Activated CD8-positive, alpha-beta T cell treated with anti-CD3 and anti-CD28 coated beads for 36 hours (primary cell): Measurements from ENCODE around the gene SLC27A1. TPM values are rescaled to one million over a fixed set of nuclear protein-coding genes. Genes with fewer than 3 reads are reported as not detected.

ENCODE experiments used
- ATAC-seq: fragments of 200-7000 bp; cut with Tn5 transposase; one replicate; pipeline ENCODE4 v1.10.0; 2021; ENCODE audit warnings: mild to moderate bottlenecking, moderate library complexity
- CTCF ChIA-PET: fragments of 350-600 bp; sonication (Branson Sonifier 250); formaldehyde crosslinking; loops from one replicate; lab custom pipeline; 2021; ENCODE audit warnings: antibody characterized with exemption; lab: Charles Lee
- POLR2A ChIA-PET: fragments of 350-600 bp; sonication (Branson Sonifier 250); formaldehyde crosslinking; loops from one replicate; lab custom pipeline; 2021; ENCODE audit warnings: antibody characterized with exemption; lab: Charles Lee
- DNase-seq: peaks from one replicate; pipeline ENCODE4 v3.0.0-alpha.2; 2020
- H3K27ac Mint-ChIP-seq: one replicate; pipeline ENCODE4 v1.8.0; 2021; ENCODE audit warnings: mild to moderate bottlenecking, mixed read lengths
- H3K27me3 Mint-ChIP-seq: one replicate; pipeline ENCODE4 v1.8.0; 2021; ENCODE audit warnings: mixed read lengths
- H3K36me3 Mint-ChIP-seq: one replicate; pipeline ENCODE4 v1.8.0; 2021; ENCODE audit warnings: low read depth, mixed read lengths
- H3K4me1 Mint-ChIP-seq: one replicate; pipeline ENCODE4 v1.8.0; 2021; ENCODE audit warnings: low read depth, mixed read lengths
- H3K4me3 Mint-ChIP-seq: one replicate; pipeline ENCODE4 v1.8.0; 2021; ENCODE audit warnings: mild to moderate bottlenecking, moderate library complexity, mixed read lengths
- H3K9me3 Mint-ChIP-seq: one replicate; pipeline ENCODE4 v1.8.0; 2021; ENCODE audit warnings: mixed read lengths
- intact Hi-C: fragments of 100-400 bp; cut with micrococcal nuclease; formaldehyde crosslinking; loops from one replicate; pipeline ENCODE4 v1.10.0; 2022
- total RNA-seq, 2 experiments: library from RNA; stranded (reverse); gene quantifications; one replicate each; pipeline ENCODE4 v1.2.3, GENCODE V29; 2021
- TF ChIP-seq, protein P1 (sequence below): fragments of 200-600 bp; IDR thresholded peaks from one replicate; pipeline ENCODE4 v1.8.0; 2022; ENCODE audit warnings: antibody characterized with exemption, mild to moderate bottlenecking

Gene SLC27A1
- total RNA-seq, 2 experiments from 2014 or later = 3.5 to 3.6 TPM

DNA sequence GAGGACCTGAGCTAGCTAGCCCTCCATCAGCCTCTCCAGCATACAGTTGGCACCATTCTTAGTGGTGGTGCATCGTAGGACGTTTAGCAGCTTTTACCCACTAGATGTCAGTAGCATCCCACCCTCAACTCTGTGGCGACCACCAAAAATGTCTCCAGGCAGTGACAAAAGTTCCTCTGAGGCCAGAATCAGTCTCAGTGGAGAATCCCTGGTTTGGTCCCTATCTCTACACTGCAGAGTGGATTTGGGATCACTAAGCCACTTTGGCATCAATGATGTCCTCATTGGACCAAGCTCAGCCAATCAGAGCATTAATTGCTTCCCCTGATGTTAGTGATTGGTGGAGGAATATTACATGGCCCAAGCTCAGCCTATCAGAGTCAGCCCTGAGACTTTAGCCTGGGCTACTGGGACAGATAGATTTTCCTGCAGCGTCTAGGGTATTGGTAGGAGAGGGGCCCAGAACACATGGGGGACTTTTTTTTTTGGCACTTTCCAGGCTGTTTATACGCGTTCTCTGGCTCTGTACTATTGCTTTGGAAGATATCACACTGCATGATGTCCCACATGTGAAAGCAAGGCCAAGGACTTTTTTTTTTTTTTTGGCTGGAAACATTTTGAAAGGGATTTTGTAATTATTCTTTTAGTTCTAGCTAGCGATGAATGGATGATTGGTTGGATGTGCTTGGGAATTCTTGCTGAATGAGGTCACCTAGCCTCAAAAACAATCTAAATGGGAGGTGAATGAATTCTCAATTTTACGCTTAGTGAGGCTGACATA lies 28.9 kb upstream of the SLC27A1 start:
- POLR2A ChIA-PET = no interaction called here
- ATAC-seq (peak; percentile 93), DNase-seq (peak; percentile 57)
- Mint-ChIP-seq H3K4me3 (no peak overlapping the region), H3K27me3 (no peaks in the 10 kb centered on the region), H3K27ac (no peak overlapping the region), H3K9me3 (peaks cover 3% of the 10 kb centered on the region), H3K36me3 (no peaks in the 10 kb centered on the region), H3K4me1 (no peaks in the 10 kb centered on the region)
- TF ChIP-seq, protein P1, sequence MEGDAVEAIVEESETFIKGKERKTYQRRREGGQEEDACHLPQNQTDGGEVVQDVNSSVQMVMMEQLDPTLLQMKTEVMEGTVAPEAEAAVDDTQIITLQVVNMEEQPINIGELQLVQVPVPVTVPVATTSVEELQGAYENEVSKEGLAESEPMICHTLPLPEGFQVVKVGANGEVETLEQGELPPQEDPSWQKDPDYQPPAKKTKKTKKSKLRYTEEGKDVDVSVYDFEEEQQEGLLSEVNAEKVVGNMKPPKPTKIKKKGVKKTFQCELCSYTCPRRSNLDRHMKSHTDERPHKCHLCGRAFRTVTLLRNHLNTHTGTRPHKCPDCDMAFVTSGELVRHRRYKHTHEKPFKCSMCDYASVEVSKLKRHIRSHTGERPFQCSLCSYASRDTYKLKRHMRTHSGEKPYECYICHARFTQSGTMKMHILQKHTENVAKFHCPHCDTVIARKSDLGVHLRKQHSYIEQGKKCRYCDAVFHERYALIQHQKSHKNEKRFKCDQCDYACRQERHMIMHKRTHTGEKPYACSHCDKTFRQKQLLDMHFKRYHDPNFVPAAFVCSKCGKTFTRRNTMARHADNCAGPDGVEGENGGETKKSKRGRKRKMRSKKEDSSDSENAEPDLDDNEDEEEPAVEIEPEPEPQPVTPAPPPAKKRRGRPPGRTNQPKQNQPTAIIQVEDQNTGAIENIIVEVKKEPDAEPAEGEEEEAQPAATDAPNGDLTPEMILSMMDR = peak; percentile 71
- intact Hi-C loops = no loop called here
- CTCF ChIA-PET = interaction anchor here (0.7 to 2.7 kb wide), 26 partner anchors 8 to 414 kb away, joined by 3 to 24 read pairs (median 4); partner anchors contain the start of genes CCDC194 and MVB12A

DNA sequence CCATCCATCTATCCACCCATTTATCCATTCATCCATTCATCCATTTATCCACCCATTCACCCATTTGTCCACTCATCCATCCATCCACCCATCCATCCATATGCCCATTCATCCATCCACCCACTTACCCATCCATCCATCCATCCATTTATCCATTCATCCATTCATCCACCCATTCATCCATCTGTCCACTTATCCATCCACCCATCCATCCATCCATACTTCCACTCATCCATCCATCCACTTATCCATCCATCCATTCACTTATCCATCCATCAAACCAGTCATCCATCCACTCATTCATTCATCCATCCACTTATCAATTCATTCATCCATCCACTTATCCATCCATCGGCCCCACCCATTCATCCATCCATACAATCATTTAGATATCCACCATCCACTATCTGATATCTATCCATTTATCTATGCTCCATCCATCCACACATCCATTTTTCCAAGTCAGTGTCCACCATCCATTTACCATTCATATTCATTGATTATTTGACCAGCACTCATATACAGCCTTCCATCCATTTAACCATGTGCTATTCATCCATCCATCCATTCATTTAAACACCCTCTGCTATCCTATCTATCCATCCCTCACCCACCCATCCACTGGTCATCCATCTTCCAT lies 24.7 kb upstream of the SLC27A1 start:
- Mint-ChIP-seq H3K27me3 (peaks cover 11% of the 10 kb centered on the region), H3K9me3 (peaks cover 5% of the 10 kb centered on the region), H3K4me3 (no peak overlapping the region), H3K4me1 (peaks cover 9% of the 10 kb centered on the region), H3K36me3 (no peaks in the 10 kb centered on the region), H3K27ac (no peak overlapping the region)
- ChIA-PET CTCF (interaction anchor here (0.7 to 1.5 kb wide), 3 partner anchors 9 to 83 kb away, joined by 3 to 4 read pairs (median 3); no protein-coding TSS in a partner anchor), POLR2A (interaction anchor here (1.7 kb wide), 1 partner anchor 40 kb away, joined by 5 read pairs; the partner anchor contains the start of gene BST2)
- ATAC-seq (no peak), DNase-seq (no peak)
- intact Hi-C loops = no loop called here
- TF ChIP-seq, protein P1 = no peak

DNA sequence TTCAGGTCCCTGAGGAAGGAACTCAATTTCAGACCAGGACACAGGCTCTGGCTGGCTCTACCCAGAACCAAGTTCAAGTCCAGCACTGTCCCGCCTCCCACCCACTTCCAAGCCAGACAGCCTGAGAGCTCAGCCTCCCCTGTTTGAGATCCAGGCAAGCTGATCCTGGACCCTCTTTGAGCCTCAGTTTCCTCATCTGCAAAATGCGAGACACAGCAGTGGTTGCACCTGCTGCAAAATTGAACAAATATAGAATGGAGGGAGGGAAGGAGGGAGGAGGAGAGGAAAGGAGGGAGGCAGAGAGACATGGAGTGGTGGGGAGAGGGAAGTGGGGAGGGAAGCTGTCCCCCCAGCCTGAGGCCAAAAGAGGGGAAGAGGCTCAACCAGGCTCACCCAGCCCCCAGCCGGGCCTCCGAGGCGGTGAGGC lies 22.6 kb upstream of the SLC27A1 start:
- CTCF ChIA-PET = interaction anchor here (0.7 to 1.7 kb wide), 8 partner anchors 9 to 56 kb away, joined by 3 to 6 read pairs (median 3); partner anchors contain the start of gene SLC27A1
- TF ChIP-seq, protein P1 = no peak
- Mint-ChIP-seq H3K4me3 (peak overlapping the region; percentile 8), H3K27me3 (peaks cover 16% of the 10 kb centered on the region), H3K9me3 (peaks cover 2% of the 10 kb centered on the region), H3K4me1 (peaks cover 15% of the 10 kb centered on the region), H3K36me3 (no peaks in the 10 kb centered on the region), H3K27ac (no peak overlapping the region)
- no peak for DNase-seq
- ATAC-seq = no peak
- POLR2A ChIA-PET = interaction anchor here (1.1 kb wide), 1 partner anchor 56 kb away, joined by 3 read pairs; no protein-coding TSS in a partner anchor
- intact Hi-C loops = no loop called here

DNA sequence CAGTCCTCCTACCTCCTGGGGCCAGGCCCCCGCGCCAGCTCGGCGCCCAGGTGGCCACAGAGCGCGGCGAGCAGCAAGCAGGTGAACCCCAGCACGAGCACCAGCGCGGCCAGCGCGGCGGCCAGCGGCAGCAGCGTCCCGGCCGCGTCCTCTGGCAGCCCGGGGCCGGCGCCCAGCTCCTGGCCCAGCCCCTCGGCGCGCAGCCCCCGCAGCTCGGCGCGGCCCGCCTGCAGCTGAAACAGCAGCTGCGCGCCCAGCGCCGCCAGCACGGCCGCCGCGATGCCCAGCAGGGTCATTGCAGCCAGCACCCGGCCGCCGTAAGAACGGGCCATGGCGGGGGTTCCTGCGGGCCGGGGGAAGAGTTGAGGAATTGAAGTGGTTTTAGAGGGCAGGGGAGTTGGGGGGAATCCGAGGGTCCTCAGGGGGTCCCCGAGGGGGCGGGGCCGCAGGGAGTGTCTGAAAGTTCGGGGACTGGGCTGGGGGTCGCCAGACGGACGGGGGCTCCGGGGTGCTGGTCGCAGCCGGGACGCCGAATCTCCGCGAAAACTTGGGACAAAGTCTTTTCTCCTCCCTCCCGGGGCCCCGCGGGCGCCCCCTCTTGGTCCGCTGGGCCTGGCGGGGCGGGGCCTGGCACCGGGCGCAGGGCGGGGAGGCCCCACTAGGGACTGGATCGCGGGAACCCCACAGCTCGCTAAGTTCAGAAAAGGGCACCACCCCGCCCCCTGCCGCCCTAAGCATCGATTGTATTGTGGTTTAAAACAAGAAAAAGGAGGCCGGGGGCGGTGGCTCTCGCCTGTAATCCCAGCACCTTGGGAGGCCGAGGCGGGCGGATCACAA lies 22.0 kb upstream of the SLC27A1 start, which contains the start of gene TMEM221:
TMEM221 (minus strand) TSS at position 538 of the 837 bp plus-strand sequence; CDS start at position 332, 206 bp downstream.
- POLR2A ChIA-PET = interaction anchor here (0.9 to 1.1 kb wide), 2 partner anchors 56 to 156 kb away, joined by 3 read pairs; no protein-coding TSS in a partner anchor
- Mint-ChIP-seq H3K27me3 (peaks cover 17% of the 10 kb centered on the region), H3K4me3 (peak within 1 kb of the TSS; percentile 25), H3K9me3 (peaks cover 3% of the 10 kb centered on the region), H3K4me1 (peaks cover 16% of the 10 kb centered on the region), H3K27ac (no peak within 1 kb of the TSS), H3K36me3 (no peaks in the 10 kb centered on the region)
- DNase-seq = peak; percentile 83
- CTCF ChIA-PET = interaction anchor here (0.7 to 1.9 kb wide), 10 partner anchors 7 to 56 kb away, joined by 3 to 6 read pairs (median 4); partner anchors contain the start of gene SLC27A1
- ATAC-seq = peak; percentile 68
- TF ChIP-seq, protein P1 = peak; percentile 74
- intact Hi-C loops = no loop called here
